ENCODE measurements around the gene RBM39. TPM values are rescaled to one million over a fixed set of nuclear protein-coding genes. Genes with fewer than 3 reads are reported as not detected.

The RBM39 gene
- total and polyA plus RNA-seq, 2 of the 13 experiments (the other 11 are each of a cell fraction or from before 2014, with no cell fraction given): 788 to 920 TPM

- peak; percentile 84; the same call in 1 of the 2 replicates for TF ChIP-seq ZNF230 (CRISPR knock-in tag; IDR thresholded peaks at IDR 0.05)
- TF ChIP-seq ZNF574 (CRISPR knock-in tag; IDR thresholded peaks at IDR 0.05): peak; percentile 96
- peak; percentile 98 for TF ChIP-seq STAT6 (CRISPR knock-in tag; IDR thresholded peaks at IDR 0.05; ENCODE audit: borderline replicate concordance)
- TF ChIP-seq REL (CRISPR knock-in tag; conservative IDR thresholded peaks at IDR 0.05): peak; percentile 94; the same call in 1 of the 2 replicates
- TF ChIP-seq ZNF790 (CRISPR knock-in tag; IDR thresholded peaks at IDR 0.05; ENCODE audit: borderline replicate concordance): peak; percentile 96; the same call in 1 of the 2 replicates
- TF ChIP-seq MTA3 (CRISPR knock-in tag; IDR thresholded peaks at IDR 0.05): no peak
- TF ChIP-seq ZNF333 (CRISPR knock-in tag; IDR thresholded peaks at IDR 0.05; ENCODE audit: borderline replicate concordance): peak; percentile 58; the same call in 1 of the 2 replicates
- peak; percentile 94; the same call in 1 of the 2 replicates for TF ChIP-seq BRCA1 (CRISPR knock-in tag; IDR thresholded peaks at IDR 0.05)
- TF ChIP-seq ETS1 (CRISPR knock-in tag; IDR thresholded peaks at IDR 0.05): peak; percentile 93; the same call in 1 of the 2 replicates
- TF ChIP-seq ZNF232 (CRISPR knock-in tag; IDR thresholded peaks at IDR 0.05; ENCODE audit: borderline replicate concordance): peak; percentile 98
- TF ChIP-seq ZNF550 (CRISPR knock-in tag; IDR thresholded peaks at IDR 0.05; ENCODE audit: borderline replicate concordance): peak; percentile 51; the same call in 1 of the 2 replicates
- peak; percentile 71; the same call in 1 of the 2 replicates for TF ChIP-seq ZNF432 (CRISPR knock-in tag; IDR thresholded peaks at IDR 0.05; ENCODE audit: borderline replicate concordance)
- TF ChIP-seq ZNF850 (CRISPR knock-in tag; conservative IDR thresholded peaks at IDR 0.05): peak; percentile 95; the same call in 1 of the 2 replicates
- peak; percentile 94; the same call in 1 of the 2 replicates for TF ChIP-seq HDAC6 (IDR thresholded peaks at IDR 0.05; ENCODE audit: low read depth, low read length)
- peak; percentile 99 for TF ChIP-seq POLR2G (IDR thresholded peaks at IDR 0.05; ENCODE audit: low read depth, low read length)
- peak; percentile 89 for TF ChIP-seq ZNF530 (CRISPR knock-in tag; IDR thresholded peaks at IDR 0.05; ENCODE audit: low read depth)
- no peak for TF ChIP-seq MAFG (CRISPR knock-in tag; IDR thresholded peaks at IDR 0.05)
- TF ChIP-seq ZNF782 (CRISPR knock-in tag; IDR thresholded peaks at IDR 0.05; ENCODE audit: borderline replicate concordance): peak; percentile 97
- TF ChIP-seq LBX2 (CRISPR knock-in tag; IDR thresholded peaks at IDR 0.05; ENCODE audit: borderline replicate concordance): peak; percentile 95; the same call in 1 of the 2 replicates
- peak; percentile 76; the same call in 1 of the 2 replicates for TF ChIP-seq EEA1 (CRISPR knock-in tag; IDR thresholded peaks at IDR 0.05; ENCODE audit: borderline replicate concordance)
Measured at GRCh38 chr20:35741892-35742740, at the start of gene RBM39 (continued).
